GM12801 (cell line): ENCODE measurements around the gene PDE5A.

Experiments used
- TF ChIP-seq, protein P1 (sequence below): IDR thresholded peaks from one replicate; pipeline ENCODE4 v1.5.1; 2011; ENCODE audit warnings: control low read depth; ENCODE audit not compliant: insufficient read length; ENCODE audit errors: extremely low read depth

PDE5A gene

DNA sequence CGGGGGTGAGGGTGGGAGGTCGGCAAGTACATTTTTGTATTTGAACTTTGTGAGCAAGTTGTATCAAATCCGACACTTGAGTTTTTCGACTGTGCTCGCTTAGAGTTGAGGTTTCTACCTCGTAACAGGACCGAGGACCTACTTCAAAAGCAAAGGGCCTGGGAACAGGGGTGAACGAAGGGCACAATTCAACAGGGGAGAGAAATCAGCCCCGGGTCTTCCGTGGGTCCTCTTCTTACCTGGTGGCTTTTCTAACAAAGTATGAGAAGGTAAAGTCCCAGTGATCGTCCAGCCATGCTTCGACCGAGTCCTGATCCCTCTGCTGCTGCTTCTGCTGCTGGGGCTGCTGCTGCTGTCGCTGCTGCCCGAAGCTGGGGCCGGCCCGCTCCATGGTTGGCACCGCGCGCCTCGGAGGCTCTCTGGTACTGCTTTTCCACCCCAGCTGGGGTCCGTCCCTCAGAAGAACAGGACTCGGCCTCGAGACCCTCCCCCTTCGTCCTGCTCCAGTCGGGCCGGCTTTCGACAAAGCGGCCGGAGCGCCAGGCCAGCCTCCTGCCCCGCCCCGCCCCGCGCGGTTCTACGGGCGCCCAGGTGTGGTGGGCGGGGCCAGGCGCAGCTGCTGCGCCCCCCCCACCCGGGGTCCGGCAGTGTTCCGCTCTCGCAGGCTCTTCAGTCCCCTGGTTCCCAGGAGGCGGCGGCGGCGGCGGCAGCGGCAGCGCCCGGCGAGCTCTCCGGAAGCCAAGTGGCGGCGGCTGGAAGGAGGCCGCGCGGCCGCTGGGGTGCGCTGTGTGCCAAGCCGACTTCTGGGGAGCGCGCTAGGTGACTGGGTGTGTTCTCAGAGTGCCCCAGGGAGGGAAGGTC, at the start of gene PDE5A:
TSS of gene PDE5A (minus strand) at position 524 of the 861 bp plus-strand sequence. CDS start at position 391, 133 bp downstream.
- TF ChIP-seq, protein P1, sequence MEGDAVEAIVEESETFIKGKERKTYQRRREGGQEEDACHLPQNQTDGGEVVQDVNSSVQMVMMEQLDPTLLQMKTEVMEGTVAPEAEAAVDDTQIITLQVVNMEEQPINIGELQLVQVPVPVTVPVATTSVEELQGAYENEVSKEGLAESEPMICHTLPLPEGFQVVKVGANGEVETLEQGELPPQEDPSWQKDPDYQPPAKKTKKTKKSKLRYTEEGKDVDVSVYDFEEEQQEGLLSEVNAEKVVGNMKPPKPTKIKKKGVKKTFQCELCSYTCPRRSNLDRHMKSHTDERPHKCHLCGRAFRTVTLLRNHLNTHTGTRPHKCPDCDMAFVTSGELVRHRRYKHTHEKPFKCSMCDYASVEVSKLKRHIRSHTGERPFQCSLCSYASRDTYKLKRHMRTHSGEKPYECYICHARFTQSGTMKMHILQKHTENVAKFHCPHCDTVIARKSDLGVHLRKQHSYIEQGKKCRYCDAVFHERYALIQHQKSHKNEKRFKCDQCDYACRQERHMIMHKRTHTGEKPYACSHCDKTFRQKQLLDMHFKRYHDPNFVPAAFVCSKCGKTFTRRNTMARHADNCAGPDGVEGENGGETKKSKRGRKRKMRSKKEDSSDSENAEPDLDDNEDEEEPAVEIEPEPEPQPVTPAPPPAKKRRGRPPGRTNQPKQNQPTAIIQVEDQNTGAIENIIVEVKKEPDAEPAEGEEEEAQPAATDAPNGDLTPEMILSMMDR = no peak

DNA sequence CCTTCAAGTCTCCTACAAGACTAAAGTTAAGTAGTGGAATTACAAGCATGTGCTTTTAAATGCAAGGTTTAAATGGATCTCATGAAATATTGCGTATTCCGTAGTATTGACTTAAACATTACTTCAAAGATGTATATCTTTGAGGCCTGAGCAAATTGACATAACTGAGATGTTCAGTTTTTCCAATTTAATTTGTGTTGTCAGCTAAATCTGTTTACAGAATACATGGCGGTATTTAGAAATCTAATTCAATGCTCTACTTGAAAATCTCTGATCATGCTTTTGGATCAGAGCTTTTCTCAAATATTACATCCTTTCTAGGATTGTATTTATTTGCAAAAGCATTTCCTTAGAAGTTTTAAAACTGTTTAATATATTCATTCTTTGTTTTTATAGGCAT, 47.5 kb upstream of the PDE5A start:
- TF ChIP-seq, protein P1 = no peak

DNA sequence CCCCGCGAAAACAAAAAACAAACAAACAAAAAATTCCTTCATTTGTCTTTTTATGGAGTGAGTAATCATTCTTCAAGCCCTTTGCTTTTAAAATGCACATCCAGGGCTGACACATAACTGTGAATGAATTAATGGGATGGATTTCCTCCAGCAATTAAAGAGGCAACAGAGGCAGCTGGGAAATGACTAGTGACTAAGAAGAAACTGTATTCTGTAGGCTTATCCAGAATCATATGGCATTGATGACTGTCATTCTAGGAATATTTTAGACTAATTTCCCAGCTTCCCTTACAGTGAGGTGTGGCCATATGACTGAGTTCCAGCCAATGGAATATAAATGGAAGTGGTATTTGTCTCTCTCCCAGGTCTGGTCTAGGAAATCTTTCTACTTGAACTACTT, 46.8 kb upstream of the PDE5A start:
- TF ChIP-seq, protein P1 = no peak

DNA sequence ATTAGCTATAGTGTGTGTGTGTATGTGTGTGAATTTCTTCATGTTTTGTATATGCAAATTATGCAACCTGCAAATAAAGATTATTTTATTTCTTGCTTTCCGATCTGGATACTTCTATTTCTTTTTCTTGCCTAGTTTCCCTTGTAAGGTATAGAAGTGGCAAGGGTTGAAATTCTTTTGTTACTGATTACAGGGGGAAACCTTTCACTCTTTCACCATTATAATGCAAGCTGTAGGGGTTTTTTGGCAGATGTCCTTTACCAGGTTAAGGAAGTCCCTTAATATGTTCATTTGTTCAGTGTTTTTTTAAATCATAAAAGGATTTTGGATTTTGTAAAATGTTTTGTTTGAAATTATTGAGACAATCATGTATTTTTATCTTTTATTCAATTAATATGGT, 44.3 kb upstream of the PDE5A start:
- TF ChIP-seq, protein P1 = no peak

DNA sequence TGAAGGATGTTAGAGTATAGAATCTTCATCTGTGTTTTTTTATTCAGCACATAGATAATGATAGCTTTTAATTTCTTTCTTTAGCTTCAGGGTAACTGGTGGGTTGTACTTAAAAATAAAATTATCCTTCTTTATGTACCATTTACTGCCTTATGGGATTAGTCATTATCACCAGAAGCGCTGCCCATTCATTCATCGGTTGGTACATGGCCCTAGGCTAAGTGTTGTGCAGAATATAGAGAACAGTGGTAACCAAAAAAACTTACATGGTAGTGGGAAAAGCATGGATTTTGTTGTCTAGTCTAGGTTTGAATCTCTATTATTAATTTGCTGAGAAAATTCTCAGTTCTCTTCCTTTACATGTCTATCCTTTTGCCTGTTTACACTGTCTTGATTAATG, 43.5 kb upstream of the PDE5A start:
- TF ChIP-seq, protein P1 = no peak

DNA sequence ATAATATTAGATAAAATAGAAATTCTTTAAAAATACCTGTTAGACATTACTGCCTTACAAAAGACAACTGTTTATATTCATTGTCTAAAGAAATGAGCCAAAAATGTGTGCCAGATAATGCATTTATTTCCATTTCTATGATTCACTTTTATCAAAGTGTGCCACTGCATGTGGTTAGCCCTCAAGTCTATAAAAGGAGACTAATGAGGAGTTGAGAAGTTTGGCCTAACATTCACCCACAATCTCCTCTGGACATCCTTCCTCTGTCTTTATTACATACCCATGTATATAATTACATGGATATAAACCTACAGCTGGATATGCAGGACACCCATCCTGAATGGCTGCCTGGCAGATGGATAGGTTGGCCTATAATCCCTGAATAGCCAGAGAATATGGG, 42.6 kb upstream of the PDE5A start:
- TF ChIP-seq, protein P1 = no peak

DNA sequence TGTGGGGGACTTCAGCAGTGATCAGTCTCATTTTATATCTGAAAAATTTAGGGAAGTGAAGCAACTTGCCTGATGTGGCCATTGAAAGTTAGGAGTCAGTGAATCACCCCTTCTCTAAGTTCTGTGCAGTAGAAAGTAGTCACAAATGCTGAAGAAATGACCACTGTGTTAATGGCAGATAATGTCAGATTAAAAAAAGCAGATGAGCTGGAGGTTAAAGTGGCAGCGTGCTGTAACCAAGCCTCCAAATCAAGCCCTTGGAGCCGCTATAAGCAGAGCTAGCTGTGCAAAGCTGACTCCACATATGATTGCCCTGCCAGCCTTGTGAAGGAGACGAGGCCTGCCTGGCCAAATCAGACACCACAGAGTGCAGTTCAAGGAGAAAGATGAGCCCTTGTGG, 39.2 kb upstream of the PDE5A start:
- TF ChIP-seq, protein P1 = no peak
